Suprapubic skin (tissue), 4 donors: ENCODE data around the gene KCTD5.
"Not testable (repeated sequence)": the region's sequence is repeated elsewhere in the genome, so short reads cannot be mapped to it uniquely, and the experiment has no call there.

Experiments
- EP300 ChIP-seq: sonication (generic); formaldehyde crosslinking; IDR thresholded peaks from one replicate; pipeline ENCODE4 v1.6.1; 2017; ENCODE audit warnings: antibody characterized with exemption
- POLR2A ChIP-seq, 2 donors: fragments of 450-650 bp; IDR thresholded peaks; one replicate each; pipeline ENCODE4 v1.6.1; 2017; ENCODE audit warnings: antibody characterized with exemption in 2 of 2, mild to moderate bottlenecking in 2 of 2, moderate library complexity in 2 of 2
- POLR2AphosphoS5 ChIP-seq, 3 donors: sonication (generic); formaldehyde crosslinking; IDR thresholded peaks; one replicate each; pipeline ENCODE4 v1.6.1; 2017; ENCODE audit warnings: antibody characterized with exemption in 3 of 3
- TF ChIP-seq, protein P1 (sequence below), 2 donors: fragments of 200-600 bp in 1 of 2; fragments of 450-650 bp in 1 of 2; sonication (generic) in 1 of 2; IDR thresholded peaks; one replicate each; pipeline ENCODE4 v1.5.1; 2016 to 2019; ENCODE audit warnings: antibody characterized with exemption in 2 of 2, mild to moderate bottlenecking in 1 of 2, moderate library complexity in 1 of 2

DNA sequence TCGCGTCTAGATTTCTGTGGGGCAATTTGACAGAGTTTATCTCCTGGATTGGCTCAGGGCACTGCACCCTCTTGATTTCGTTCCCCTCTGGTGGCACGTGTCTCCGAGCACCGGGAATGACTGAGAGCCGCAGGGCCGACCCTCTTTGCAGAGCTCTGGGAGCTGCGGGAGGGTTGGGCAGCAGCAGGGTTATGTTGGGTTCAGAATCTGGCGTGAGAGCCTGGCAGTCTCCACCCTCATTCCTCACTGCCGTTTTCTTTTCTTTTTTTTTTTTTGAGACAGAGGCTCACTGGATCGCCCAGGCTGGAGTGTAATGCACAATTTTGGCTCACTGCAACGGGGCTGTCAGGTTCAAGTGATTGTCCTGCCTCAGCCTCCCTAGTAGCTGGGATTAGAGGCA is 7.1 kb downstream of the KCTD5 start:
- TF ChIP-seq, protein P1, sequence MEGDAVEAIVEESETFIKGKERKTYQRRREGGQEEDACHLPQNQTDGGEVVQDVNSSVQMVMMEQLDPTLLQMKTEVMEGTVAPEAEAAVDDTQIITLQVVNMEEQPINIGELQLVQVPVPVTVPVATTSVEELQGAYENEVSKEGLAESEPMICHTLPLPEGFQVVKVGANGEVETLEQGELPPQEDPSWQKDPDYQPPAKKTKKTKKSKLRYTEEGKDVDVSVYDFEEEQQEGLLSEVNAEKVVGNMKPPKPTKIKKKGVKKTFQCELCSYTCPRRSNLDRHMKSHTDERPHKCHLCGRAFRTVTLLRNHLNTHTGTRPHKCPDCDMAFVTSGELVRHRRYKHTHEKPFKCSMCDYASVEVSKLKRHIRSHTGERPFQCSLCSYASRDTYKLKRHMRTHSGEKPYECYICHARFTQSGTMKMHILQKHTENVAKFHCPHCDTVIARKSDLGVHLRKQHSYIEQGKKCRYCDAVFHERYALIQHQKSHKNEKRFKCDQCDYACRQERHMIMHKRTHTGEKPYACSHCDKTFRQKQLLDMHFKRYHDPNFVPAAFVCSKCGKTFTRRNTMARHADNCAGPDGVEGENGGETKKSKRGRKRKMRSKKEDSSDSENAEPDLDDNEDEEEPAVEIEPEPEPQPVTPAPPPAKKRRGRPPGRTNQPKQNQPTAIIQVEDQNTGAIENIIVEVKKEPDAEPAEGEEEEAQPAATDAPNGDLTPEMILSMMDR (IDR thresholded peaks at IDR 0.05) = not testable (repeated sequence)
- not testable (repeated sequence) for TF ChIP-seq POLR2A (IDR thresholded peaks at IDR 0.05); EP300; POLR2AphosphoS5 (IDR thresholded peaks at IDR 0.05)
